ENCODE results near the gene LBHD1. TPM values are rescaled to one million over a fixed set of nuclear protein-coding genes. Genes with fewer than 3 reads are reported as not detected.

LBHD1 gene
- polyA plus RNA-seq, 3 donors: 1.9 to 9.1 (median 2.9) TPM

DNA sequence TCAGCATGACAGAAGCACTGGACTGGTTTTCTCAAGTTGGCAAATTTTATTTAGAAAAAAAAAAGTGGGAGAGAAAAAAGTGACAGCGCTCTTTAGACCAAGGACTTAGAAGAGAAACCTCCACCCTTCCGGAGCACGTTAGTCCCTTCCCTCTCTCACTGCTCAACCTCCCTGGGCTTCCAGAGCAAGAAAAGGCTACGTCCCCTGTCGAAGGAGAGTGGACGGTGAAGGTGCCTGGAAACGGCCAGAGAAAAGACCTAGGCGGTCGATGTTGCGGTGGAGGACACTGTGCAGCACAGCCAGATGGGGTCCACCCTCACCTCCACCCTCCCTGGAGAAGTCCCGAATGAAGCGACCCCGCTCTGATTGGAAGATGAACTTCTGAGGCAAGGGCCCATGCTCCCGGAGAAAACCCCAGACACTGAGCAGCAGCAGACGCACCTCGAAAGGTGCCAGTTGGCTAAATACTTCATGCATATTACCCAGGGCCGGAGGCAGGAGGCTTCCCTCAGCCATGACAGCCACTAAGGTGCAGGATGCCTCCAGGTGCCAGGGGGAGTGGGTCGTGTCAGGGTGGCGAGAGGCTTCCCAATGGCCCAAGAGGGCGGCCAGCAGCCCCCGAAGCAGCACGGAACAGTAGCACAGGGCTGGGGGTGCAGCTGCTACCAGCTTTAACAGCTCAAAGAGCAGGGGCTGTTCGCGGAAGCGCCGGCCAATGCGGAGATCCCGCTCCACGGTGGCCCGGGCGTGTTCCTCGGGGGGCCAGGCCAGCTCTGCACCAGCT is 25.1 kb downstream of the LBHD1 start:
- Histone ChIP-seq H4K20me1 (ENCODE audit: insufficient read depth, low read length) (no peaks in the 10 kb centered on the region), H3K4me2 (replicated peaks; ENCODE audit: extremely low read depth, low read length, poor library complexity, severe bottlenecking) (peak overlapping the region; percentile 98), H3K9ac (ENCODE audit: insufficient read depth, low read length, poor library complexity, severe bottlenecking) (peak overlapping the region; percentile 96), H3K27me3 (ENCODE audit: control insufficient read depth in 2 of 2, insufficient read depth in 2 of 2, low read length in 2 of 2) (no peaks in the 10 kb centered on the region), H3K9me3 (replicated peaks in 1 of 2; ENCODE audit: control insufficient read depth in 1 of 2, insufficient read depth in 1 of 2, low read length in 2 of 2) (no peaks in the 10 kb centered on the region), H2AFZ (ENCODE audit: insufficient read depth, low read depth, low read length, poor library complexity, severe bottlenecking) (no peak overlapping the region), H3K4me1 (ENCODE audit: control insufficient read depth in 1 of 2, insufficient read depth in 2 of 2, low read length in 2 of 2) (peaks cover 20 to 30% of the 10 kb centered on the region in 2 donors), H3K36me3 (replicated peaks in 1 of 2; ENCODE audit: control insufficient read depth in 1 of 2, insufficient read depth in 2 of 2, low read length in 2 of 2) (peaks cover 25 to 45% of the 10 kb centered on the region in 2 donors), H3K4me3 (replicated peaks in 1 of 3; ENCODE audit: low read depth in 2 of 3, low read length in 3 of 3) (peak overlapping the region in 1 of 3 experiments; percentile 91), H3K79me2 (ENCODE audit: insufficient read depth, low read length) (peaks cover 72% of the 10 kb centered on the region), H3K27ac (ENCODE audit: low read depth in 1 of 2, low read length in 2 of 2) (peak overlapping the region; percentile 74 to 82)
- peak overlapping the region; percentile 40 to 93 (median 83) for H3K27ac Mint-ChIP-seq
- peaks cover 18 to 41% of the 10 kb centered on the region in 2 donors for H3K36me3 Mint-ChIP-seq
- intact Hi-C loops (cut with micrococcal nuclease): loop anchor here in 1 of 2 donors (5.0 kb wide), 1 partner anchor 45 kb away; the partner anchor contains the start of gene MTA2
- H3K27me3 Mint-ChIP-seq (ENCODE audit: low read depth in 3 of 3): peaks cover 0 to 4% (median 0%) of the 10 kb centered on the region in 3 donors
- DNase-seq: no peak
- no peaks in the 10 kb centered on the region for H3K9me3 Mint-ChIP-seq
- WGBS (ENCODE audit: insufficient coverage): 94% methylated on average over 18 of the region's 32 CpGs
- H3K4me3 Mint-ChIP-seq: peak overlapping the region; percentile 42 to 87
- TF ChIP-seq, protein P1, sequence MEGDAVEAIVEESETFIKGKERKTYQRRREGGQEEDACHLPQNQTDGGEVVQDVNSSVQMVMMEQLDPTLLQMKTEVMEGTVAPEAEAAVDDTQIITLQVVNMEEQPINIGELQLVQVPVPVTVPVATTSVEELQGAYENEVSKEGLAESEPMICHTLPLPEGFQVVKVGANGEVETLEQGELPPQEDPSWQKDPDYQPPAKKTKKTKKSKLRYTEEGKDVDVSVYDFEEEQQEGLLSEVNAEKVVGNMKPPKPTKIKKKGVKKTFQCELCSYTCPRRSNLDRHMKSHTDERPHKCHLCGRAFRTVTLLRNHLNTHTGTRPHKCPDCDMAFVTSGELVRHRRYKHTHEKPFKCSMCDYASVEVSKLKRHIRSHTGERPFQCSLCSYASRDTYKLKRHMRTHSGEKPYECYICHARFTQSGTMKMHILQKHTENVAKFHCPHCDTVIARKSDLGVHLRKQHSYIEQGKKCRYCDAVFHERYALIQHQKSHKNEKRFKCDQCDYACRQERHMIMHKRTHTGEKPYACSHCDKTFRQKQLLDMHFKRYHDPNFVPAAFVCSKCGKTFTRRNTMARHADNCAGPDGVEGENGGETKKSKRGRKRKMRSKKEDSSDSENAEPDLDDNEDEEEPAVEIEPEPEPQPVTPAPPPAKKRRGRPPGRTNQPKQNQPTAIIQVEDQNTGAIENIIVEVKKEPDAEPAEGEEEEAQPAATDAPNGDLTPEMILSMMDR (IDR thresholded peaks at IDR 0.05): no peak
- H3K4me1 Mint-ChIP-seq: peaks cover 21% of the 10 kb centered on the region

DNA sequence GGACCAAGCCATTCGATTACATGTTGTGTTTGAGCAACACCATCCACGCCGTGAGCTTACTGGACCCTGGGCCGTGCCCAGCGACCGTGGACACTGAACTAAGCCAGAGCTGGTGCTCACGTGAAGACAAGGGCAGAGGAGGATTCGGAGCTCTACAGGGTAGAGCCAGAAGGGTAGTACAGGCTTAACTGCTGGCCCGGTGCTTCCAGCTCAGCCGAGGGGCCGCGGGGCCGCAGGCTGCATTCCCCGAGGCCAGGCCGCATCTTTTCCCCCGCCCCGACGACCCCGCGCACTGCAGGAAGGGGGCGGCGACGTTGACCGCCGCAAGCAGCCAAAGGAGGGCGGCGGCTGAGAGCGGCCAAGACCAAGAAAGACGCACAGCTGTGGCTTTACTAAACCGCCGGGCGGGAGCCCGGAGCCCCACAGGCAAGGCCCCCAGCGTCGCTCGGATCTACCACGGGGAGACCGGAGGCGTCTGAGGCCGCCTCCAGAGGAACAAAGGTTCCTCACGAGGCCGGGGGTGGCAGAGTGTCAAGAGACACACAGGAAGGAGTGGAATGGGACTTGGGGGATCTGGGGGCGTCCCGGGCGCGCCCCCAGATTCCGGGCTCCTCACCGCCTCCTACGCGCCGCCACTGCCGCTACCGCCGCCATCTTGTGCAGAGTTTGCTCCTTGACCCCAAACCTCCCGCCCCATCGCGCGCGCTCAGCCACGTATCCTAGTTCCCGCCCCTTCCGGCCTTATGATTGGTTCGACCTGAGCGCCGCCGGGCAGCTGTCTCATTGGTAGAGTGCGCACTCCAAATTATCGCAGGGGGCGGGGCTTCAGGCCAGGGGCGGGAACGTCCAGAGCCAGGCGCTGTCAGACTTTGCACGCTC is 25.9 kb downstream of the LBHD1 start, which contains the start of gene GANAB:
Gene GANAB, minus strand, starts transcription at position 668 of the 879 bp plus-strand sequence. Its CDS starts 14 bp downstream, at position 654.
- H3K79me2 ChIP-seq (ENCODE audit: insufficient read depth, low read length): peaks cover 72% of the 10 kb centered on the region
- H3K4me3 Mint-ChIP-seq: peak within 1 kb of the TSS; percentile 87 to 94

More for the DNA sequence above, 25.9 kb downstream of the LBHD1 start, which contains the start of gene GANAB:
- Mint-ChIP-seq H3K27ac (peak within 1 kb of the TSS; percentile 85 to 98 (median 91)), H3K9me3 (no peaks in the 10 kb centered on the region), H3K36me3 (peaks cover 18 to 41% of the 10 kb centered on the region in 2 donors), H3K4me1 (peaks cover 18% of the 10 kb centered on the region), H3K27me3 (ENCODE audit: low read depth in 3 of 3) (peaks cover 0 to 4% (median 0%) of the 10 kb centered on the region in 3 donors)
- WGBS (ENCODE audit: insufficient coverage): under 1% methylated on average over 71 of the region's 73 CpGs
- peak within 1 kb of the TSS; percentile 91 to 99 (median 91) for H3K4me3 ChIP-seq (replicated peaks in 1 of 3; ENCODE audit: low read depth in 2 of 3, low read length in 3 of 3)
- H3K27me3 ChIP-seq (ENCODE audit: control insufficient read depth in 2 of 2, insufficient read depth in 2 of 2, low read length in 2 of 2): no peaks in the 10 kb centered on the region
- H4K20me1 ChIP-seq (ENCODE audit: insufficient read depth, low read length): peaks cover 4% of the 10 kb centered on the region
- peaks cover 16 to 24% of the 10 kb centered on the region in 2 donors for H3K4me1 ChIP-seq (ENCODE audit: control insufficient read depth in 1 of 2, insufficient read depth in 2 of 2, low read length in 2 of 2)
- peak within 1 kb of the TSS; percentile 96 for H3K9ac ChIP-seq (ENCODE audit: insufficient read depth, low read length, poor library complexity, severe bottlenecking)
- TF ChIP-seq, protein P1 (IDR thresholded peaks at IDR 0.05): no peak
- no peaks in the 10 kb centered on the region for H3K9me3 ChIP-seq (replicated peaks in 1 of 2; ENCODE audit: control insufficient read depth in 1 of 2, insufficient read depth in 1 of 2, low read length in 2 of 2)
- H3K36me3 ChIP-seq (replicated peaks in 1 of 2; ENCODE audit: control insufficient read depth in 1 of 2, insufficient read depth in 2 of 2, low read length in 2 of 2): peaks cover 25 to 45% of the 10 kb centered on the region in 2 donors
- peak within 1 kb of the TSS; percentile 84 for H2AFZ ChIP-seq (ENCODE audit: insufficient read depth, low read depth, low read length, poor library complexity, severe bottlenecking)
- peak within 1 kb of the TSS; percentile 98 for H3K4me2 ChIP-seq (replicated peaks; ENCODE audit: extremely low read depth, low read length, poor library complexity, severe bottlenecking)
- DNase-seq: peak; percentile 97 to 98 (median 97)
- intact Hi-C loops (cut with micrococcal nuclease): loop anchor here in 1 of 2 donors (5.0 kb wide), 1 partner anchor 44 kb away; the partner anchor contains the start of gene MTA2
- peak within 1 kb of the TSS; percentile 74 to 90 for H3K27ac ChIP-seq (ENCODE audit: low read depth in 1 of 2, low read length in 2 of 2)
